HG02763 (cell line): ENCODE data around the gene RRP9.

Experiments
- ATAC-seq: cut with Tn5 transposase; IDR thresholded peaks from one replicate; pipeline ENCODE4 v1.9.1; 2021; ENCODE audit warnings: mild to moderate bottlenecking, moderate library complexity; ENCODE audit not compliant: unreplicated experiment

The RRP9 gene

GRCh38 chr3:51974277-51974962 is 32.7 kb upstream of the RRP9 start:
- ATAC-seq: no peak

GRCh38 chr3:51971350-51971749 is 29.6 kb upstream of the RRP9 start:
- no peak for ATAC-seq

GRCh38 chr3:51970606-51971300 is 29.0 kb upstream of the RRP9 start:
- no peak for ATAC-seq

- no peak for ATAC-seq
Measured at GRCh38 chr3:51969841-51970240, 28.1 kb upstream of the RRP9 start.

GRCh38 chr3:51968883-51969678 is 27.4 kb upstream of the RRP9 start:
- no peak for ATAC-seq

GRCh38 chr3:51968170-51968775 is 26.6 kb upstream of the RRP9 start:
- ATAC-seq: no peak

- peak; percentile 36 for ATAC-seq
Measured at GRCh38 chr3:51967384-51968169, 25.9 kb upstream of the RRP9 start, which contains the start of gene PCBP4. TSS of gene PCBP4 (minus strand) at chr3:51967454. CDS start at chr3:51961240, 6,214 bp downstream.

GRCh38 chr3:51966922-51967383 is 25.2 kb upstream of the RRP9 start:
- ATAC-seq: no peak

GRCh38 chr3:51966486-51966885 is 24.8 kb upstream of the RRP9 start:
- ATAC-seq: no peak

GRCh38 chr3:51966016-51966415 is 24.3 kb upstream of the RRP9 start:
- ATAC-seq: no peak

- ATAC-seq: no peak
Measured at GRCh38 chr3:51964521-51964920, 22.8 kb upstream of the RRP9 start.

GRCh38 chr3:51963951-51964451 is 22.3 kb upstream of the RRP9 start:
- no peak for ATAC-seq

- ATAC-seq: no peak
Measured at GRCh38 chr3:51962854-51963530, 21.3 kb upstream of the RRP9 start.

GRCh38 chr3:51961602-51962569 is 20.2 kb upstream of the RRP9 start:
- ATAC-seq: no peak

GRCh38 chr3:51961011-51961410 is 19.3 kb upstream of the RRP9 start:
- ATAC-seq: no peak

- no peak for ATAC-seq
Measured at GRCh38 chr3:51960386-51960785, 18.7 kb upstream of the RRP9 start.

GRCh38 chr3:51959651-51960050 is 17.9 kb upstream of the RRP9 start:
- ATAC-seq: no peak
